ENCODE measurements around the gene EFHC2. TPM values are rescaled to one million over a fixed set of nuclear protein-coding genes. Genes with fewer than 3 reads are reported as not detected.

Gene EFHC2
- total RNA-seq, 1 experiment from 2014 or later: not detected

- TF ChIP-seq REST (IDR thresholded peaks at IDR 0.05; ENCODE audit: low read depth) (no peak), EZH2phosphoT487 (IDR thresholded peaks at IDR 0.05; ENCODE audit: borderline replicate concordance) (no peak), POLR2AphosphoS5 (IDR thresholded peaks at IDR 0.05; ENCODE audit: low read depth, low read length) (no peak), ATF3 (IDR thresholded peaks at IDR 0.05) (no peak), CBX3 (IDR thresholded peaks at IDR 0.05; ENCODE audit: low read depth) (no peak)
These were observed 165.0 kb downstream of the EFHC2 start (continued) for GRCh38 chrX:44178274-44179053.

- ChIA-PET RAD21 (ENCODE audit: low non-redundant PET in 1 of 2, low total read pairs in 2 of 2, uncharacterized antibody in 2 of 2, unreplicated experiment in 2 of 2) (no interaction called here), POLR2A (no interaction called here), CTCF (no interaction called here)
- intact Hi-C loops (cut with micrococcal nuclease): no loop called here
- Histone ChIP-seq H3K9me3 (ENCODE audit: control insufficient read depth in 1 of 2, insufficient read depth in 1 of 2, low read depth in 1 of 2, low read length in 2 of 2) (no peaks in the 10 kb centered on the region), H3K36me3 (ENCODE audit: control insufficient read depth in 1 of 2, insufficient read depth in 2 of 2, low read length in 2 of 2) (no peaks in the 10 kb centered on the region), H2AFZ (ENCODE audit: low read depth, low read length, poor library complexity, severe bottlenecking) (no peak overlapping the region), H3K4me2 (ENCODE audit: low read length) (no peak overlapping the region), H3K79me2 (ENCODE audit: insufficient read depth, low read length) (no peaks in the 10 kb centered on the region), H4K20me1 (ENCODE audit: insufficient read depth) (no peaks in the 10 kb centered on the region), H3K9ac (ENCODE audit: low read length) (no peak overlapping the region), H3K4me3 (replicated peaks in 1 of 2; ENCODE audit: low read depth in 1 of 2, low read length in 2 of 2) (no peak overlapping the region), H3K9me2 (ENCODE audit: insufficient read depth) (no peaks in the 10 kb centered on the region), H3K4me1 (ENCODE audit: control insufficient read depth in 1 of 2, insufficient read depth in 2 of 2, low read length in 2 of 2) (no peaks in the 10 kb centered on the region), H3K27me3 (ENCODE audit: insufficient read depth, low read length) (no peaks in the 10 kb centered on the region), H3K27ac (ENCODE audit: low read depth, low read length) (no peak overlapping the region)
- DNase-seq (ENCODE audit: low read depth, low spot score) (no peak), ATAC-seq (no peak)
- TF ChIP-seq ELF1 (IDR thresholded peaks at IDR 0.05; ENCODE audit: borderline replicate concordance, low read depth) (no peak), ZBTB33 (IDR thresholded peaks at IDR 0.05; ENCODE audit: extremely low read depth, insufficient replicate concordance, low read length) (no peak), EZH2phosphoT487 (IDR thresholded peaks at IDR 0.05; ENCODE audit: borderline replicate concordance) (no peak), SP1 (IDR thresholded peaks at IDR 0.05; ENCODE audit: low read depth) (no peak)
- BruUV-seq (replicated peaks): no TSS peak
These were observed 168.0 kb downstream of the EFHC2 start for GRCh38 chrX:44175455-44175854.
